Endodermal cell (in vitro differentiated cells): ENCODE results near the gene LHPP. TPM values are rescaled to one million over a fixed set of nuclear protein-coding genes. Genes with fewer than 3 reads are reported as not detected.

ENCODE experiments used
- DNase-seq: peaks from one replicate; pipeline ENCODE4 v3.0.0-alpha.2; 2017
- H3K27ac ChIP-seq: 2 replicates; pipeline ENCODE4 v1.5.1; 2013; ENCODE audit warnings: mild to moderate bottlenecking, low read depth, low read length, moderate library complexity
- H3K27me3 ChIP-seq: 2 replicates; pipeline ENCODE4 v1.6.1; 2013; ENCODE audit warnings: mild to moderate bottlenecking, low read length, moderate library complexity; ENCODE audit not compliant: insufficient read depth, control insufficient read depth, poor library complexity, severe bottlenecking
- H3K36me3 ChIP-seq: 2 replicates; pipeline ENCODE4 v1.7.0; 2013; ENCODE audit warnings: mild to moderate bottlenecking, low read length, moderate library complexity; ENCODE audit not compliant: control insufficient read depth, insufficient read depth
- H3K4me1 ChIP-seq: one replicate; pipeline ENCODE4 v1.7.0; 2013; ENCODE audit warnings: low read length; ENCODE audit not compliant: control insufficient read depth, insufficient read depth
- H3K4me3 ChIP-seq: 2 replicates; pipeline ENCODE4 v1.5.1; 2013; ENCODE audit warnings: mild to moderate bottlenecking, low read length, moderate library complexity
- H3K9ac ChIP-seq: 2 replicates; pipeline ENCODE4 v1.6.1; 2013; ENCODE audit warnings: mild to moderate bottlenecking, low read length, moderate library complexity; ENCODE audit not compliant: poor library complexity, severe bottlenecking; ENCODE audit errors: extremely low read depth
- H3K9me3 ChIP-seq: 2 replicates; pipeline ENCODE4 v1.6.1; 2013; ENCODE audit warnings: mild to moderate bottlenecking, low read length, moderate library complexity; ENCODE audit not compliant: control insufficient read depth
- H3K27ac Mint-ChIP-seq: 2 replicates; pipeline ENCODE4 v1.8.0; 2020; ENCODE audit warnings: mixed read lengths
- H3K27me3 Mint-ChIP-seq: 2 replicates; pipeline ENCODE4 v1.8.0; 2021; ENCODE audit warnings: mild to moderate bottlenecking, mixed read lengths; ENCODE audit not compliant: insufficient read depth
- H3K36me3 Mint-ChIP-seq: 2 replicates; pipeline ENCODE4 v1.8.0; 2020; ENCODE audit warnings: low read depth, mixed read lengths
- H3K4me1 Mint-ChIP-seq: 2 replicates; pipeline ENCODE4 v1.8.0; 2020; ENCODE audit warnings: mixed read lengths
- H3K4me3 Mint-ChIP-seq: 2 replicates; pipeline ENCODE4 v1.8.0; 2020; ENCODE audit warnings: mild to moderate bottlenecking, moderate library complexity, mixed read lengths
- H3K9me3 Mint-ChIP-seq: 2 replicates; pipeline ENCODE4 v1.8.0; 2020; ENCODE audit warnings: mild to moderate bottlenecking, mixed read lengths
- CTCF ChIP-seq: fragments of 200-600 bp; sonication (generic); conservative IDR thresholded peaks from 2 replicates; pipeline ENCODE4 v1.5.0; 2021; ENCODE audit warnings: antibody characterized with exemption, mild to moderate bottlenecking
- WGBS, 2 experiments: methylation state at CpG; one replicate each; pipeline versions ENCODE4 v1.1.5 to v1.1.7; 2013; ENCODE audit warnings: missing lambda C conversion rate in 2 of 2, mixed read lengths in 1 of 2; ENCODE audit not compliant: insufficient coverage in 1 of 2, insufficient read length in 1 of 2; 5-methylcytosine and 5-hydroxymethylcytosine counted together
- total RNA-seq, 2 donors: library from RNA; stranded (reverse); fragmentation: NEBNext Ultra II Directional in 1 of 2; extraction: Animal tissue kit (Norgen Biotek cat#: 25700) in 1 of 2; gene quantifications; 2 replicates in 1 of 2; 3 replicates in 1 of 2; pipeline ENCODE4 v1.2.1, GENCODE V29; 2021

Gene LHPP
- total RNA-seq, 2 donors from 2014 or later, result 23.3 to 24.8 TPM

- H3K27ac Mint-ChIP-seq, result no peak overlapping the region
- H3K27me3 Mint-ChIP-seq, result no peaks in the 10 kb centered on the region
- no peaks in the 10 kb centered on the region for H3K27me3 ChIP-seq
- H3K27ac ChIP-seq, result no peak overlapping the region
- H3K9me3 ChIP-seq, result peaks cover 10% of the 10 kb centered on the region
- H3K9ac ChIP-seq, result no peak overlapping the region
- H3K36me3 Mint-ChIP-seq, result peaks cover 6% of the 10 kb centered on the region
- DNase-seq, result no peak
- H3K9me3 Mint-ChIP-seq, result peaks cover 18% of the 10 kb centered on the region
- TF ChIP-seq CTCF, result no peak
- no peaks in the 10 kb centered on the region for H3K4me1 Mint-ChIP-seq
- no peak overlapping the region for H3K4me3 Mint-ChIP-seq
- no peaks in the 10 kb centered on the region for H3K4me1 ChIP-seq
- no peak overlapping the region for H3K4me3 ChIP-seq
- no peaks in the 10 kb centered on the region for H3K36me3 ChIP-seq
- WGBS, 2 experiments, result 75 to 83% methylated on average over 8 to 19 of the region's 20 CpGs
Observed at GRCh38 chr10:124576526-124577420, 115.2 kb downstream of the LHPP start.

DNA sequence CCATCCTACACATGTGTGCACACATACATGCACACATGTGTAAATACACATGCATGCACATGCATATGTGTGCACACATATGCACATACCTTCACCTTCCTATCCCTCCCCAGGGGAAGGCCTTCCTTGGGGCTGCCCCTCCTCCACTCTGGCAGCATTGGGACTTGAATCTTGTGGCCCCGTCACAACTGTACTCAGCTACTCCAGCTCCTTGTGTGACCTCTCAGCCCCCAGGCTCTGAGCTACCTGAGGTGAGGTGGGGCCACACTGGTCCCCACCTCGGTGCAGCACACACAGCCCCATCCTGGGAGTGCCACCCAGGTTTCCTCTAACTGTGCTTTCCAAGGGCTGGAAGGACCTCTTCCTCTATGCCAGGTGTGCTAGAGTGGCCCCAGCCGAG, 116.0 kb downstream of the LHPP start:
- no peak overlapping the region for H3K9ac ChIP-seq
- no peak for DNase-seq
- H3K27me3 ChIP-seq, result no peaks in the 10 kb centered on the region
- H3K4me3 Mint-ChIP-seq, result no peak overlapping the region
- TF ChIP-seq CTCF, result no peak
- H3K4me3 ChIP-seq, result no peak overlapping the region
- H3K4me1 ChIP-seq, result no peaks in the 10 kb centered on the region
- peaks cover 19% of the 10 kb centered on the region for H3K9me3 Mint-ChIP-seq
- peaks cover 10% of the 10 kb centered on the region for H3K9me3 ChIP-seq
- 78 to 88% methylated on average over 1 to 3 of the region's 3 CpGs for whole genome bisulfite sequencing, 2 experiments
- H3K4me1 Mint-ChIP-seq, result no peaks in the 10 kb centered on the region
- no peaks in the 10 kb centered on the region for H3K36me3 ChIP-seq
- no peaks in the 10 kb centered on the region for H3K27me3 Mint-ChIP-seq
- H3K27ac ChIP-seq, result no peak overlapping the region
- peaks cover 6% of the 10 kb centered on the region for H3K36me3 Mint-ChIP-seq
- H3K27ac Mint-ChIP-seq, result no peak overlapping the region

GRCh38 chr10:124578231-124579010, 116.8 kb downstream of the LHPP start:
- TF ChIP-seq CTCF, result no peak
- WGBS, 2 experiments, result 92 to 94% methylated on average over 18 to 23 of the region's 23 CpGs
- Histone ChIP-seq H3K27me3 (no peaks in the 10 kb centered on the region), H3K4me1 (no peaks in the 10 kb centered on the region), H3K9ac (no peak overlapping the region), H3K36me3 (no peaks in the 10 kb centered on the region), H3K27ac (no peak overlapping the region), H3K9me3 (peaks cover 10% of the 10 kb centered on the region), H3K4me3 (no peak overlapping the region)
- DNase-seq, result no peak
- H3K4me1 Mint-ChIP-seq, result no peaks in the 10 kb centered on the region
- no peak overlapping the region for H3K27ac Mint-ChIP-seq
- peaks cover 6% of the 10 kb centered on the region for H3K36me3 Mint-ChIP-seq
- peaks cover 23% of the 10 kb centered on the region for H3K9me3 Mint-ChIP-seq
- no peaks in the 10 kb centered on the region for H3K27me3 Mint-ChIP-seq
- no peak overlapping the region for H3K4me3 Mint-ChIP-seq
